Measurements from ENCODE around the gene NFKBIB. TPM values are rescaled to one million over a fixed set of nuclear protein-coding genes. Genes with fewer than 3 reads are reported as not detected.

Gene NFKBIB
- total and polyA plus RNA-seq, 2 of the 8 experiments (the other 6 are each of a cell fraction or from before 2014, with no cell fraction given): 37.3 to 44.1 TPM

GRCh38 chr19:38869160-38869835, 30.5 kb upstream of the NFKBIB start (continued):
- no peak for TF ChIP-seq SIRT6 (IDR thresholded peaks at IDR 0.05; ENCODE audit: low read length)
- TF ChIP-seq MAFK (IDR thresholded peaks at IDR 0.05; ENCODE audit: low read depth, low read length): no peak
- no peak for TF ChIP-seq EZH2 (IDR thresholded peaks at IDR 0.05; ENCODE audit: low read depth, low read length, severe bottlenecking)
- TF ChIP-seq ATF3 (IDR thresholded peaks at IDR 0.05; ENCODE audit: insufficient read depth, low read depth, low read length): no peak
- peak; percentile 64 for TF ChIP-seq USF2 (IDR thresholded peaks at IDR 0.05; ENCODE audit: low read length)
- TF ChIP-seq E2F6 (IDR thresholded peaks at IDR 0.05): peak; percentile 89
- TF ChIP-seq SP4 (IDR thresholded peaks at IDR 0.05; ENCODE audit: low read length): peak; percentile 0; the same call in 1 of the 2 replicates
- TF ChIP-seq KDM5A (IDR thresholded peaks at IDR 0.05; ENCODE audit: low read length): no peak
- TF ChIP-seq RAD21 (IDR thresholded peaks at IDR 0.05 in 1 of 2, conservative IDR thresholded peaks at IDR 0.05 in 1 of 2; ENCODE audit: low read depth in 2 of 2, low read length in 2 of 2): no peak

Data from H1 (cell line).